ENCODE data around the gene RNF126.

The RNF126 gene

GRCh38 chr19:662207-662961 is 630 bp downstream of the RNF126 start:
- Histone ChIP-seq H3K27me3 (ENCODE audit: low read depth, low read length) (no peaks in the 10 kb centered on the region), H3K4me3 (ENCODE audit: low read length) (peak overlapping the region; percentile 92), H3K36me3 (replicated peaks; ENCODE audit: low read depth, low read length) (peaks cover 12% of the 10 kb centered on the region), H3K9me3 (ENCODE audit: insufficient read depth, low read length) (no peaks in the 10 kb centered on the region), H3K4me1 (ENCODE audit: low read length) (peaks cover 30% of the 10 kb centered on the region), H2AFZ (ENCODE audit: low read depth, low read length) (no peak overlapping the region), H3K9ac (ENCODE audit: low read length) (peak overlapping the region; percentile 98), H4K20me1 (ENCODE audit: insufficient read depth, low read length) (peaks cover 46% of the 10 kb centered on the region), H3K4me2 (ENCODE audit: low read length) (peak overlapping the region; percentile 96), H3K79me2 (ENCODE audit: low read length) (peaks cover 61% of the 10 kb centered on the region), H3K27ac (ENCODE audit: low read length) (peak overlapping the region; percentile 61)
- TF ChIP-seq EZH2phosphoT487 (IDR thresholded peaks at IDR 0.05; ENCODE audit: low read depth) (no peak), CTCF (IDR thresholded peaks at IDR 0.05; ENCODE audit: low read depth, low read length) (no peak)

GRCh38 chr19:661427-662196 is 1.4 kb downstream of the RNF126 start:
- Histone ChIP-seq H3K9me3 (ENCODE audit: insufficient read depth, low read length) (no peaks in the 10 kb centered on the region), H3K4me3 (ENCODE audit: low read length) (peak overlapping the region; percentile 92), H2AFZ (ENCODE audit: low read depth, low read length) (no peak overlapping the region), H3K27ac (ENCODE audit: low read length) (peak overlapping the region; percentile 61), H3K79me2 (ENCODE audit: low read length) (peaks cover 69% of the 10 kb centered on the region), H3K36me3 (replicated peaks; ENCODE audit: low read depth, low read length) (peaks cover 19% of the 10 kb centered on the region), H3K4me2 (ENCODE audit: low read length) (peak overlapping the region; percentile 96), H4K20me1 (ENCODE audit: insufficient read depth, low read length) (peaks cover 54% of the 10 kb centered on the region), H3K27me3 (ENCODE audit: low read depth, low read length) (no peaks in the 10 kb centered on the region), H3K9ac (ENCODE audit: low read length) (peak overlapping the region; percentile 98), H3K4me1 (ENCODE audit: low read length) (peaks cover 30% of the 10 kb centered on the region)
- TF ChIP-seq CTCF (IDR thresholded peaks at IDR 0.05; ENCODE audit: low read depth, low read length) (no peak), EZH2phosphoT487 (IDR thresholded peaks at IDR 0.05; ENCODE audit: low read depth) (no peak)

- peaks cover 21% of the 10 kb centered on the region for H3K36me3 ChIP-seq (replicated peaks; ENCODE audit: low read depth, low read length)
- peak overlapping the region; percentile 98 for H3K9ac ChIP-seq (ENCODE audit: low read length)
- H3K9me3 ChIP-seq (ENCODE audit: insufficient read depth, low read length) = no peaks in the 10 kb centered on the region
- H3K4me3 ChIP-seq (ENCODE audit: low read length) = peak overlapping the region; percentile 92
- peaks cover 61% of the 10 kb centered on the region for H4K20me1 ChIP-seq (ENCODE audit: insufficient read depth, low read length)
- H3K27me3 ChIP-seq (ENCODE audit: low read depth, low read length) = no peaks in the 10 kb centered on the region
- peak overlapping the region; percentile 96 for H3K4me2 ChIP-seq (ENCODE audit: low read length)
- H3K79me2 ChIP-seq (ENCODE audit: low read length) = peaks cover 76% of the 10 kb centered on the region
- H3K4me1 ChIP-seq (ENCODE audit: low read length) = peaks cover 30% of the 10 kb centered on the region
- peak overlapping the region; percentile 61 for H3K27ac ChIP-seq (ENCODE audit: low read length)
- H2AFZ ChIP-seq (ENCODE audit: low read depth, low read length) = no peak overlapping the region
- no peak for TF ChIP-seq CTCF (IDR thresholded peaks at IDR 0.05; ENCODE audit: low read depth, low read length)
- TF ChIP-seq EZH2phosphoT487 (IDR thresholded peaks at IDR 0.05; ENCODE audit: low read depth) = no peak
Measured at GRCh38 chr19:660793-661426, 2.1 kb downstream of the RNF126 start.
